Ishikawa (cell line): ENCODE results near the gene PNKP.

Source experiments
- CEBPB ChIP-seq: IDR thresholded peaks from 2 replicates; pipeline ENCODE4 v1.6.1; 2012
- CREB1 ChIP-seq: IDR thresholded peaks from 2 replicates; pipeline ENCODE4 v1.6.1; 2012; ENCODE audit warnings: low read depth
- EGR1 ChIP-seq: IDR thresholded peaks from 2 replicates; pipeline ENCODE4 v1.6.1; 2012
- EP300 ChIP-seq: IDR thresholded peaks from 2 replicates; pipeline ENCODE4 v1.6.1; 2012; ENCODE audit warnings: borderline replicate concordance
- FOXM1 ChIP-seq: IDR thresholded peaks from 2 replicates; pipeline ENCODE4 v1.6.1; 2012; ENCODE audit warnings: low read depth, borderline replicate concordance
- NFIC ChIP-seq: IDR thresholded peaks from 2 replicates; pipeline ENCODE4 v1.6.1; 2012
- RAD21 ChIP-seq: IDR thresholded peaks from 2 replicates; pipeline ENCODE4 v1.6.1; 2012; ENCODE audit warnings: low read depth
- TAF1 ChIP-seq: IDR thresholded peaks from 2 replicates; pipeline ENCODE4 v1.6.1; 2012; ENCODE audit warnings: low read depth, mild to moderate bottlenecking
- TCF12 ChIP-seq: IDR thresholded peaks from 2 replicates; pipeline ENCODE4 v1.6.1; 2012; ENCODE audit warnings: low read depth
- TEAD4 ChIP-seq: IDR thresholded peaks from 2 replicates; pipeline ENCODE4 v1.6.1; 2012
- USF1 ChIP-seq: IDR thresholded peaks from 2 replicates; pipeline ENCODE4 v1.6.1; 2012
- YY1 ChIP-seq: IDR thresholded peaks from 2 replicates; pipeline ENCODE4 v1.6.1; 2012; ENCODE audit warnings: low read depth
- ZBTB7A ChIP-seq: IDR thresholded peaks from 2 replicates; pipeline ENCODE4 v1.6.1; 2012; ENCODE audit warnings: low read depth
- TF ChIP-seq, protein P1 (sequence below): IDR thresholded peaks from 2 replicates; pipeline ENCODE4 v1.6.1; 2012
- TF ChIP-seq, protein P2 (sequence below): IDR thresholded peaks from 2 replicates; pipeline ENCODE4 v1.6.1; 2012; ENCODE audit warnings: low read depth, mild to moderate bottlenecking

PNKP gene

GRCh38 chr19:49911381-49912145, 44.2 kb upstream of the PNKP start:
- TF ChIP-seq TAF1, result no peak
- TF ChIP-seq, protein P1, sequence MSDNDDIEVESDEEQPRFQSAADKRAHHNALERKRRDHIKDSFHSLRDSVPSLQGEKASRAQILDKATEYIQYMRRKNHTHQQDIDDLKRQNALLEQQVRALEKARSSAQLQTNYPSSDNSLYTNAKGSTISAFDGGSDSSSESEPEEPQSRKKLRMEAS, result no peak
- TF ChIP-seq ZBTB7A, result no peak
- no peak for TF ChIP-seq YY1
- TF ChIP-seq, protein P2, sequence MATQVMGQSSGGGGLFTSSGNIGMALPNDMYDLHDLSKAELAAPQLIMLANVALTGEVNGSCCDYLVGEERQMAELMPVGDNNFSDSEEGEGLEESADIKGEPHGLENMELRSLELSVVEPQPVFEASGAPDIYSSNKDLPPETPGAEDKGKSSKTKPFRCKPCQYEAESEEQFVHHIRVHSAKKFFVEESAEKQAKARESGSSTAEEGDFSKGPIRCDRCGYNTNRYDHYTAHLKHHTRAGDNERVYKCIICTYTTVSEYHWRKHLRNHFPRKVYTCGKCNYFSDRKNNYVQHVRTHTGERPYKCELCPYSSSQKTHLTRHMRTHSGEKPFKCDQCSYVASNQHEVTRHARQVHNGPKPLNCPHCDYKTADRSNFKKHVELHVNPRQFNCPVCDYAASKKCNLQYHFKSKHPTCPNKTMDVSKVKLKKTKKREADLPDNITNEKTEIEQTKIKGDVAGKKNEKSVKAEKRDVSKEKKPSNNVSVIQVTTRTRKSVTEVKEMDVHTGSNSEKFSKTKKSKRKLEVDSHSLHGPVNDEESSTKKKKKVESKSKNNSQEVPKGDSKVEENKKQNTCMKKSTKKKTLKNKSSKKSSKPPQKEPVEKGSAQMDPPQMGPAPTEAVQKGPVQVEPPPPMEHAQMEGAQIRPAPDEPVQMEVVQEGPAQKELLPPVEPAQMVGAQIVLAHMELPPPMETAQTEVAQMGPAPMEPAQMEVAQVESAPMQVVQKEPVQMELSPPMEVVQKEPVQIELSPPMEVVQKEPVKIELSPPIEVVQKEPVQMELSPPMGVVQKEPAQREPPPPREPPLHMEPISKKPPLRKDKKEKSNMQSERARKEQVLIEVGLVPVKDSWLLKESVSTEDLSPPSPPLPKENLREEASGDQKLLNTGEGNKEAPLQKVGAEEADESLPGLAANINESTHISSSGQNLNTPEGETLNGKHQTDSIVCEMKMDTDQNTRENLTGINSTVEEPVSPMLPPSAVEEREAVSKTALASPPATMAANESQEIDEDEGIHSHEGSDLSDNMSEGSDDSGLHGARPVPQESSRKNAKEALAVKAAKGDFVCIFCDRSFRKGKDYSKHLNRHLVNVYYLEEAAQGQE, result no peak
- no peak for TF ChIP-seq TEAD4
- no peak for TF ChIP-seq TCF12
- TF ChIP-seq CREB1, result no peak
- no peak for TF ChIP-seq RAD21
- TF ChIP-seq EGR1, result no peak
- TF ChIP-seq NFIC, result no peak
- no peak for TF ChIP-seq EP300
- TF ChIP-seq CEBPB, result no peak

GRCh38 chr19:49910179-49910578, 42.8 kb upstream of the PNKP start:
- TF ChIP-seq, protein P1, result no peak
- TF ChIP-seq, protein P2, result no peak
- TF ChIP-seq FOXM1 (no peak), TCF12 (no peak), TAF1 (no peak), TEAD4 (no peak), EGR1 (no peak), USF1 (no peak), CEBPB (no peak), RAD21 (no peak), YY1 (no peak), CREB1 (no peak), EP300 (no peak), NFIC (no peak), ZBTB7A (no peak)

GRCh38 chr19:49908480-49909420, 41.4 kb upstream of the PNKP start:
- TF ChIP-seq RAD21 (no peak), TEAD4 (no peak), TAF1 (no peak), CREB1 (no peak), EGR1 (no peak), FOXM1 (no peak), CEBPB (no peak), USF1 (no peak), YY1 (no peak), NFIC (no peak), TCF12 (no peak), EP300 (no peak)
- TF ChIP-seq, protein P1, result no peak
- TF ChIP-seq, protein P2, result no peak
